HepG2 (cell line): ENCODE data around the gene CA9. TPM values are rescaled to one million over a fixed set of nuclear protein-coding genes. Genes with fewer than 3 reads are reported as not detected.

Source experiments
- HNF1A ChIP-seq, 2 experiments: sonication (generic) in 1 of 2; formaldehyde crosslinking in 1 of 2; IDR thresholded peaks; 2 replicates each; pipeline versions ENCODE4 v1.4.0 to v1.6.1; 2016 to 2020; ENCODE audit warnings: borderline replicate concordance in 1 of 2, low read depth in 1 of 2, mild to moderate bottlenecking in 1 of 2, missing genetic modification reagents in 1 of 2
- MXD1 ChIP-seq: sonication (generic); formaldehyde crosslinking; IDR thresholded peaks from 2 replicates; pipeline ENCODE4 v1.4.0; 2020; ENCODE audit warnings: mild to moderate bottlenecking, missing genetic modification reagents
- RERE ChIP-seq: IDR thresholded peaks from 2 replicates; pipeline ENCODE4 v1.6.1; 2016; ENCODE audit warnings: low read depth, missing genetic modification reagents, missing compliant biosample characterization
- RFXAP ChIP-seq: sonication (generic); formaldehyde crosslinking; IDR thresholded peaks from 2 replicates; pipeline ENCODE4 v1.4.0; 2020; ENCODE audit warnings: missing genetic modification reagents, borderline replicate concordance
- SSRP1 ChIP-seq: IDR thresholded peaks from 2 replicates; pipeline ENCODE4 v1.6.1; 2016; ENCODE audit warnings: control low read depth
- ZBTB3 ChIP-seq: sonication (generic); formaldehyde crosslinking; IDR thresholded peaks from 2 replicates; pipeline ENCODE4 v1.4.0; 2020; ENCODE audit warnings: low read depth, mild to moderate bottlenecking, moderate library complexity, missing genetic modification reagents, borderline replicate concordance
- ZNF10 ChIP-seq: sonication (generic); formaldehyde crosslinking; IDR thresholded peaks from 2 replicates; pipeline ENCODE4 v1.4.0; 2020; ENCODE audit warnings: mild to moderate bottlenecking, low read depth, missing genetic modification reagents, borderline replicate concordance
- ZNF274 ChIP-seq: sonication (generic); formaldehyde crosslinking; IDR thresholded peaks from 2 replicates; pipeline ENCODE4 v1.5.1; 2020; ENCODE audit warnings: mild to moderate bottlenecking, missing genetic modification reagents
- ZNF343 ChIP-seq: sonication (generic); formaldehyde crosslinking; IDR thresholded peaks from 2 replicates; pipeline ENCODE4 v1.4.0; 2020; ENCODE audit warnings: mild to moderate bottlenecking, missing genetic modification reagents
- ZNF607 ChIP-seq: sonication (generic); formaldehyde crosslinking; IDR thresholded peaks from 2 replicates; pipeline ENCODE4 v1.5.1; 2020; ENCODE audit warnings: missing genetic modification reagents, mild to moderate bottlenecking, borderline replicate concordance
- ZNF660 ChIP-seq: sonication (generic); formaldehyde crosslinking; IDR thresholded peaks from 2 replicates; pipeline ENCODE4 v1.5.1; 2020; ENCODE audit warnings: mild to moderate bottlenecking, low read depth, missing genetic modification reagents, borderline replicate concordance
- ZNF709 ChIP-seq: sonication (generic); formaldehyde crosslinking; IDR thresholded peaks from 2 replicates; pipeline ENCODE4 v1.5.0; 2020; ENCODE audit warnings: mild to moderate bottlenecking, missing genetic modification reagents
- ZUFSP ChIP-seq: sonication (generic); formaldehyde crosslinking; IDR thresholded peaks from 2 replicates; pipeline ENCODE4 v1.9.0; 2021; ENCODE audit warnings: missing genetic modification reagents, mild to moderate bottlenecking, borderline replicate concordance
- polyA plus RNA-seq, 8 experiments: library from polyadenylated mRNA; depleted of rRNA in 3 of 8; stranded (reverse) in 7 of 8; unstranded in 1 of 8; fragments of >200 nt; fragmentation: Illumina TruSeq in 4 of 8; extraction: Trizol in 4 of 8; gene quantifications; 2 replicates each; pipeline versions ENCODE4 v1.2.1 to v1.2.3, GENCODE V29; 2011 to 2016; ENCODE audit warnings: low read depth in 4 of 8, missing spikeins in 1 of 8, mixed read lengths in 1 of 8; ENCODE audit not compliant: insufficient read depth in 1 of 8
- total RNA-seq, 5 experiments: library from RNA; depleted of rRNA; stranded (reverse); fragments of >200 nt; fragmentation: Illumina TruSeq; extraction: Trizol; gene quantifications; 2 replicates each; pipeline ENCODE4 v1.2.3, GENCODE V29; 2016; ENCODE audit warnings: low read depth in 1 of 5

Gene CA9
- total and polyA plus RNA-seq, 2 of the 13 experiments (the other 11 are each of a cell fraction or from before 2014, with no cell fraction given), result 0.13 to 152 TPM

GRCh38 chr9:35664531-35665470 is 8.9 kb upstream of the CA9 start, which contains the start of gene ARHGEF39 (continued):
- no peak for TF ChIP-seq HNF1A (IDR thresholded peaks at IDR 0.05; ENCODE audit: low read depth)
- 0 out of 2 replicates have a peak, but pooled peaks have one; percentile 58 for TF ChIP-seq HNF1A (CRISPR knock-in tag; IDR thresholded peaks at IDR 0.05; ENCODE audit: borderline replicate concordance)
- TF ChIP-seq RERE (CRISPR knock-in tag), result 0 out of 2 replicates have a peak, but pooled peaks have one; percentile 17
- no peak for TF ChIP-seq SSRP1 (CRISPR knock-in tag)
- TF ChIP-seq RFXAP (CRISPR knock-in tag), result no peak; the same call in 1 of the 2 replicates
- TF ChIP-seq ZBTB3 (CRISPR knock-in tag), result no peak
- TF ChIP-seq MXD1 (CRISPR knock-in tag), result peak; percentile 82; the same call in 1 of the 2 replicates
- peak; percentile 92; the same call in 1 of the 2 replicates for TF ChIP-seq ZNF607 (CRISPR knock-in tag)
- no peak for TF ChIP-seq ZNF10 (CRISPR knock-in tag)
- TF ChIP-seq ZNF709, result peak; percentile 71; the same call in 1 of the 2 replicates
- 0 out of 2 replicates have a peak, but pooled peaks have one; percentile 59 for TF ChIP-seq ZNF343
- peak; percentile 95 for TF ChIP-seq ZNF274 (CRISPR knock-in tag)
- no peak for TF ChIP-seq ZNF660 (CRISPR knock-in tag)
- TF ChIP-seq ZUFSP (CRISPR knock-in tag), result no peak
